Smooth muscle cell (in vitro differentiated cells): ENCODE measurements around the gene GTF2I. TPM values are rescaled to one million over a fixed set of nuclear protein-coding genes. Genes with fewer than 3 reads are reported as not detected.

Experiments used
- DNase-seq: peaks from one replicate; lab custom pipeline; 2025; ENCODE audit not compliant: unreplicated experiment; lab: John Stamatoyannopoulos, UW
- H2AFZ ChIP-seq: fragments of 200-600 bp; sonication (generic); 2 replicates; pipeline ENCODE4 v1.6.0; 2016; ENCODE audit warnings: antibody characterized with exemption, low read depth, mild to moderate bottlenecking
- H3F3A ChIP-seq: fragments of 200-600 bp; sonication (generic); 2 replicates; pipeline ENCODE4 v1.6.0; 2017; ENCODE audit warnings: antibody characterized with exemption, low read depth
- H3K27ac ChIP-seq: fragments of 200-600 bp; sonication (generic); 2 replicates; pipeline ENCODE4 v1.5.1; 2016; ENCODE audit warnings: low read depth, mild to moderate bottlenecking
- H3K27me3 ChIP-seq: fragments of 200-600 bp; sonication (generic); 2 replicates; pipeline ENCODE4 v1.6.1; 2016; ENCODE audit warnings: low read depth, mild to moderate bottlenecking
- H3K36me3 ChIP-seq: fragments of 200-600 bp; sonication (generic); 2 replicates; pipeline ENCODE4 v1.5.1; 2016; ENCODE audit warnings: low read depth
- H3K4me1 ChIP-seq: fragments of 200-600 bp; sonication (generic); 2 replicates; pipeline ENCODE4 v1.5.1; 2016; ENCODE audit warnings: low read depth
- H3K4me2 ChIP-seq: fragments of 200-600 bp; sonication (generic); 2 replicates; pipeline ENCODE4 v1.6.0; 2016; ENCODE audit warnings: mild to moderate bottlenecking
- H3K4me3 ChIP-seq: fragments of 200-600 bp; sonication (generic); 2 replicates; pipeline ENCODE4 v1.5.1; 2016; ENCODE audit warnings: mild to moderate bottlenecking
- H3K79me2 ChIP-seq: fragments of 200-600 bp; sonication (generic); 2 replicates; pipeline ENCODE4 v1.6.0; 2016; ENCODE audit warnings: low read depth, mild to moderate bottlenecking
- H3K9ac ChIP-seq: fragments of 200-600 bp; sonication (generic); 2 replicates; pipeline ENCODE4 v1.6.0; 2016; ENCODE audit warnings: low read depth
- H3K9me3 ChIP-seq: fragments of 200-600 bp; sonication (generic); replicated peaks from 2 replicates; pipeline ENCODE4 v1.5.1; 2016; ENCODE audit warnings: low read depth
- H4K20me1 ChIP-seq: fragments of 200-600 bp; sonication (generic); 2 replicates; pipeline ENCODE4 v1.6.0; 2016; ENCODE audit warnings: low read depth
- CTCF ChIP-seq: fragments of 200-600 bp; sonication (generic); IDR thresholded peaks from 2 replicates; pipeline ENCODE4 v1.5.1; 2017; ENCODE audit warnings: borderline replicate concordance, mild to moderate bottlenecking, antibody characterized with exemption; ENCODE audit not compliant: insufficient read depth, poor library complexity, severe bottlenecking
- WGBS: methylation state at CpG from one replicate; pipeline ENCODE4 v1.1.7; 2016; ENCODE audit warnings: low lambda C conversion rate; 5-methylcytosine and 5-hydroxymethylcytosine counted together
- polyA plus RNA-seq: library from polyadenylated mRNA; unstranded; fragments of >200 nt; fragmentation: Nextera tagmentation; extraction: Ambion mirVana; gene quantifications from 2 replicates; pipeline ENCODE4 v1.2.1, GENCODE V29; 2016
- total RNA-seq: library from RNA; depleted of rRNA; stranded (reverse); fragments of >200 nt; gene quantifications from 2 replicates; pipeline ENCODE4 v1.2.3, GENCODE V29; 2014

Gene GTF2I
- total and polyA plus RNA-seq, 2 experiments from 2014 or later, result 63.9 to 90.7 TPM

DNA sequence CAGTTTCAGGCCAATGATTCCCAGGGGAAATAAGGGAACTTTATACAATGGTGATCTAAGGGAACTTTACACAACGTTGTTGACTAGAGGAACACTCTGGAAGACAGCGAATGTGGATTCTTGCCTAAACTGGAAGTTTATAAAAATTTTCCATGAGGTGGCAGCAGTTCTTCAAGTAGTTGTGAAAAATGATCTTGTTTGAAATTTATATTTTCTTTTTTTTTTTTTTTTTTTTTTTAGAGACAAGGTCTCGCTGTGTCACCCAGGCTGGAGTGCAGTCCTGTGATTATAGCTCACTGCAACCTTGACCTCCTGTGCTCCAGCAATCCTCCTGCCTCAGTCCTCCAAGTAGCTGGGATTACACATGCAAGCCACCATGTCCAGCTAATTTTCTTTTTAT, 32.1 kb upstream of the GTF2I start:
- Histone ChIP-seq H3K9me3 (no peaks in the 10 kb centered on the region), H4K20me1 (no peaks in the 10 kb centered on the region), H3K36me3 (no peaks in the 10 kb centered on the region), H3K4me2 (no peak overlapping the region), H3K4me1 (peaks cover 14% of the 10 kb centered on the region), H3K79me2 (no peaks in the 10 kb centered on the region), H3K4me3 (no peak overlapping the region), H3K27ac (no peak overlapping the region), H3K27me3 (no peaks in the 10 kb centered on the region), H3F3A (no peaks in the 10 kb centered on the region), H2AFZ (no peak overlapping the region), H3K9ac (no peak overlapping the region)
- 79% methylated on average over 3 of the region's 3 CpGs for WGBS
- DNase-seq, result no peak
- TF ChIP-seq CTCF, result peak; percentile 8

DNA sequence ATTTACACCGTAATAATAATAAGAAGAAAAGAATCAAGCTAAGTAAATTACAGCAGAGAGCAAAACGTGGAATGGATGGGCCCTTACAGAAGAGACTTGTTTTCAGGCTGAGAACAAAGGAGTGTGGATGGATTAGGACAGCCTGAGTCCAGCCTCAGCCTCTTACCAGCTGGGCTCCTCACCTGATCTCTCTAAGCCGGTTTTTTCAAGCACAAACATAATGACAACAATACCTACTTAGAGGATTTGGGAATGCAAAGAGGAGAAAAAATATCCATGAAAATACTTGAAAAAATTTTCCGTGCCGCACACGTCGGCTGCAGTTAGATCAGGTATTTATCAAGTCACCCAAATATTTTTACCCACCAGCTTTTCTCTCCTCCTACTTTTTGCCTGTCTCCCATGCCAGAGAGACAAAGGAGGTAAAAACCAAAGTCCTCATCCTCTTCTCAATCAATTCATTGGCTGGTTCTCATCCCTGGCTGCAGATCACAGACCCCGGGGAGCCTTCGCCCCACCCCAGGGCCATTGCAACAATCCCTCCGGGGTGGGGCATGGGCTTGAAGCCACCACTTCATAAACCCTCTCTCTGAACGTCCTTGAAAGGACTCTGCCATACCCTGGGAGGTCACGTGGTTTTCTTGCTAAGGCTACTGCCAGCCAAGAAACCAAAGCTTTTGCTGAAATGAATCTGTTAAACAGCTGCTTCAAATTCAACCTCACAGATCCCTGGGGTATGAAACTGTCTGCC, 29.7 kb upstream of the GTF2I start:
- Histone ChIP-seq H3K9me3 (no peaks in the 10 kb centered on the region), H3K4me2 (peak overlapping the region; percentile 21), H3K4me1 (peaks cover 14% of the 10 kb centered on the region), H3K4me3 (no peak overlapping the region), H4K20me1 (no peaks in the 10 kb centered on the region), H3F3A (no peaks in the 10 kb centered on the region), H2AFZ (peak overlapping the region; percentile 45), H3K27me3 (no peaks in the 10 kb centered on the region), H3K9ac (no peak overlapping the region), H3K27ac (no peak overlapping the region), H3K79me2 (no peaks in the 10 kb centered on the region), H3K36me3 (no peaks in the 10 kb centered on the region)
- TF ChIP-seq CTCF, result no peak
- 56% methylated on average over 12 of the region's 12 CpGs for WGBS
- no peak for DNase-seq

- H3K4me3 ChIP-seq, result no peak overlapping the region
- H3K9ac ChIP-seq, result no peak overlapping the region
- no peak overlapping the region for H2AFZ ChIP-seq
- no peaks in the 10 kb centered on the region for H3K36me3 ChIP-seq
- H3K4me1 ChIP-seq, result peaks cover 17% of the 10 kb centered on the region
- no peak for TF ChIP-seq CTCF
- no peaks in the 10 kb centered on the region for H3K79me2 ChIP-seq
- H3K9me3 ChIP-seq, result no peaks in the 10 kb centered on the region
- DNase-seq, result no peak
- no peak overlapping the region for H3K4me2 ChIP-seq
- WGBS, result 89% methylated on average over 8 of the region's 8 CpGs
- H3K27ac ChIP-seq, result no peak overlapping the region
- no peaks in the 10 kb centered on the region for H3K27me3 ChIP-seq
- H3F3A ChIP-seq, result no peaks in the 10 kb centered on the region
- H4K20me1 ChIP-seq, result no peaks in the 10 kb centered on the region
These were observed 25.0 kb upstream of the GTF2I start for GRCh38 chr7:74632505-74632904.

DNA sequence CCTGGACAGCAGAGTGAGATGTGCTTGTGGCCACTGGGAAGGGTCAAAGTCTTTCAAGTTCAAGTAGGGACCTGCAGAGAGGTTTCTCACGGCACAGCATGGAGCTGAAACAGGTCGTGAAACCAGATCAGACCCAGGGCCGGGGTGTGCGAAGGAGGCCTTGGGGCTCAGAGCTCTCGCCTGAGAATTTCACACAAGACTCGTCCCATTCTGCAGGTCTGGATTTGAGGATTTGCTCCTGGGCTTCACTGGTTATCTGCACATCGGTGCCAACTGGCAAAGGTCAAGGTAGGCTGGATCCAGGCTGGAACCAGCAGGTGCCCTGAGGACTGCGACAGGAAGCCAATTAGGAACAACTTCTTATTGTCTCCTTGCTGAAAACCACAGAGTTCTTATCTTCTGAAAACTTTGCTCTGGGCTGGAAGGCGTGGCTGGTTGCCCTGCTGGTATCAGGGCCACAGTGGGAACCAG, 24.0 kb upstream of the GTF2I start:
- no peaks in the 10 kb centered on the region for H4K20me1 ChIP-seq
- H3K27me3 ChIP-seq, result no peaks in the 10 kb centered on the region
- H3K4me2 ChIP-seq, result no peak overlapping the region
- no peaks in the 10 kb centered on the region for H3K9me3 ChIP-seq
- 80% methylated on average over 9 of the region's 9 CpGs for WGBS
- no peak overlapping the region for H2AFZ ChIP-seq
- no peak for DNase-seq
- no peaks in the 10 kb centered on the region for H3K36me3 ChIP-seq
- no peak for TF ChIP-seq CTCF
- peaks cover 11% of the 10 kb centered on the region for H3K4me1 ChIP-seq
- no peak overlapping the region for H3K9ac ChIP-seq
- no peaks in the 10 kb centered on the region for H3K79me2 ChIP-seq
- H3K27ac ChIP-seq, result no peak overlapping the region
- no peak overlapping the region for H3K4me3 ChIP-seq
- no peaks in the 10 kb centered on the region for H3F3A ChIP-seq
